ENCODE results near the gene ABHD5. TPM values are rescaled to one million over a fixed set of nuclear protein-coding genes. Genes with fewer than 3 reads are reported as not detected.

The ABHD5 gene
- total and polyA plus RNA-seq, 2 of the 8 experiments (the other 6 are each of a cell fraction or from before 2014, with no cell fraction given): 10.5 to 16.4 TPM

- FAIRE-seq: no peak
- Histone ChIP-seq H2BK5ac (ENCODE audit: low read depth, low read length) (no peak overlapping the region), H2BK120ac (replicated peaks; ENCODE audit: low read depth, low read length) (no peak overlapping the region), H2AFZ (ENCODE audit: low read length) (no peak overlapping the region), H4K5ac (ENCODE audit: insufficient read length, low read depth, low read length) (no peak overlapping the region), H3K14ac (ENCODE audit: insufficient read length) (no peak overlapping the region), H3K9ac (replicated peaks in 1 of 4; ENCODE audit: extremely low read depth in 1 of 4, low read depth in 3 of 4, low read length in 3 of 4) (no peak overlapping the region), H4K8ac (ENCODE audit: extremely low read depth, insufficient read depth, low read length) (no peak overlapping the region), H3K18ac (ENCODE audit: extremely low read depth, low read length) (no peak overlapping the region), H3K4me1 (replicated peaks in 1 of 4; ENCODE audit: control insufficient read depth in 3 of 4, insufficient read depth in 4 of 4, low read length in 3 of 4) (no peaks in the 10 kb centered on the region), H3K27me3 (replicated peaks in 1 of 4; ENCODE audit: control insufficient read depth in 3 of 4, extremely low read depth in 1 of 4, insufficient read depth in 3 of 4, low read length in 3 of 4) (no peaks in the 10 kb centered on the region), H4K20me1 (replicated peaks in 1 of 2; ENCODE audit: control insufficient read depth in 1 of 2, insufficient read depth in 2 of 2, low read length in 2 of 2) (no peaks in the 10 kb centered on the region), H3K4me3 (ENCODE audit: extremely low read depth in 1 of 4, insufficient read depth in 2 of 4, low read depth in 3 of 4, low read length in 4 of 4) (no peak overlapping the region), H3K4me2 (ENCODE audit: insufficient read depth in 1 of 2, low read depth in 2 of 2, low read length in 2 of 2) (no peak overlapping the region), H2BK15ac (ENCODE audit: low read length) (no peak overlapping the region), H3K23ac (ENCODE audit: insufficient read length) (no peak overlapping the region), H4K91ac (replicated peaks; ENCODE audit: insufficient read length, low read length) (no peak overlapping the region), H3K56ac (replicated peaks; ENCODE audit: insufficient read length, low read depth, low read length) (no peak overlapping the region), H3K36me3 (ENCODE audit: control insufficient read depth in 2 of 4, insufficient read depth in 4 of 4, low read length in 3 of 4) (peaks cover 2 to 3% (median 3%) of the 10 kb centered on the region in 4 experiments; a peak in 4 of 8 replicates), H2BK20ac (ENCODE audit: low read length) (no peak overlapping the region), H3K23me2 (ENCODE audit: low read depth, low read length) (no peaks in the 10 kb centered on the region), H3K9me3 (ENCODE audit: insufficient read depth in 2 of 2, low read depth in 1 of 2, low read length in 1 of 2) (no peaks in the 10 kb centered on the region), H3K79me2 (ENCODE audit: control insufficient read depth in 1 of 2, insufficient read depth in 2 of 2, low read length in 2 of 2) (no peaks in the 10 kb centered on the region), H3K4ac (replicated peaks; ENCODE audit: insufficient read length, low read depth, low read length) (no peak overlapping the region), H3K27ac (ENCODE audit: low read depth, low read length) (no peak overlapping the region), H2AK5ac (ENCODE audit: low read depth, low read length) (no peak overlapping the region), H3K79me1 (ENCODE audit: low read depth, low read length) (no peaks in the 10 kb centered on the region), H2BK12ac (ENCODE audit: low read depth, low read length) (no peak overlapping the region)
- ChIA-PET POLR2A (ENCODE audit: partially characterized antibody) (no interaction called here), CTCF (ENCODE audit: partially characterized antibody) (interaction anchor here (0.6 kb wide), 2 partner anchors 171 to 419 kb away, joined by 3 read pairs; no protein-coding TSS in a partner anchor)
- DNase-seq (ENCODE audit: low read depth in 1 of 2, low spot score in 2 of 2): no peak
- 94% methylated on average over 7 of the region's 7 CpGs; no CpG with 5 or more reads in 1 of the 2 experiments for WGBS, 2 experiments (ENCODE audit: extremely low coverage in 1 of 2, insufficient coverage in 1 of 2, insufficient read length in 1 of 2, insufficient replicate concordance in 2 of 2, low coverage in 1 of 2, low lambda C conversion rate in 2 of 2, missing lambda C conversion rate in 1 of 2)
- TF ChIP-seq GABPA (IDR thresholded peaks at IDR 0.05; ENCODE audit: borderline replicate concordance, insufficient read depth, low read length) (no peak), TAF1 (IDR thresholded peaks at IDR 0.05; ENCODE audit: low read depth, low read length) (no peak), KDM5A (IDR thresholded peaks at IDR 0.05; ENCODE audit: low read length) (no peak), PHF8 (conservative IDR thresholded peaks at IDR 0.05; ENCODE audit: low read depth, low read length) (no peak), ZNF274 (IDR thresholded peaks at IDR 0.05; ENCODE audit: borderline replicate concordance, extremely low read depth, low read length) (no peak), CHD2 (IDR thresholded peaks at IDR 0.05; ENCODE audit: low read length) (no peak), CBX5 (IDR thresholded peaks at IDR 0.05; ENCODE audit: low read depth, low read length) (no peak), NRF1 (IDR thresholded peaks at IDR 0.05; ENCODE audit: low read depth, low read length) (no peak), RFX5 (IDR thresholded peaks at IDR 0.05; ENCODE audit: borderline replicate concordance, low read depth, low read length) (no peak), KDM4A (IDR thresholded peaks at IDR 0.05; ENCODE audit: low read depth, low read length, severe bottlenecking) (no peak), SAP30 (IDR thresholded peaks at IDR 0.05; ENCODE audit: insufficient read depth, insufficient replicate concordance, low read length) (no peak), EP300 (IDR thresholded peaks at IDR 0.05; ENCODE audit: borderline replicate concordance in 1 of 2, low read depth in 2 of 2, low read length in 2 of 2) (no peak)
- TF ChIP-seq, protein P1, sequence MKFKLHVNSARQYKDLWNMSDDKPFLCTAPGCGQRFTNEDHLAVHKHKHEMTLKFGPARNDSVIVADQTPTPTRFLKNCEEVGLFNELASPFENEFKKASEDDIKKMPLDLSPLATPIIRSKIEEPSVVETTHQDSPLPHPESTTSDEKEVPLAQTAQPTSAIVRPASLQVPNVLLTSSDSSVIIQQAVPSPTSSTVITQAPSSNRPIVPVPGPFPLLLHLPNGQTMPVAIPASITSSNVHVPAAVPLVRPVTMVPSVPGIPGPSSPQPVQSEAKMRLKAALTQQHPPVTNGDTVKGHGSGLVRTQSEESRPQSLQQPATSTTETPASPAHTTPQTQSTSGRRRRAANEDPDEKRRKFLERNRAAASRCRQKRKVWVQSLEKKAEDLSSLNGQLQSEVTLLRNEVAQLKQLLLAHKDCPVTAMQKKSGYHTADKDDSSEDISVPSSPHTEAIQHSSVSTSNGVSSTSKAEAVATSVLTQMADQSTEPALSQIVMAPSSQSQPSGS (IDR thresholded peaks at IDR 0.05; ENCODE audit: low read length): no peak
Measured at GRCh38 chr3:43706342-43706741, 15.6 kb downstream of the ABHD5 start.
